ENCODE results near the gene PHACTR4.
"Not testable (repeated sequence)": the region's sequence is repeated elsewhere in the genome, so short reads cannot be mapped to it uniquely, and the experiment has no call there.

The PHACTR4 gene

GRCh38 chr1:28369371-28370238 is at the start of gene PHACTR4:
Gene PHACTR4, plus strand, starts transcription at chr1:28369740. Its CDS starts 37,708 bp downstream, at chr1:28407448.
- peak; percentile 81 for DNase-seq (ENCODE audit: low spot score)

GRCh38 chr1:28322194-28322593 is 47.3 kb upstream of the PHACTR4 start:
- DNase-seq (ENCODE audit: low spot score) = no peak

- no peak for DNase-seq (ENCODE audit: low spot score)
Measured at GRCh38 chr1:28323720-28324119, 45.8 kb upstream of the PHACTR4 start.

- DNase-seq (ENCODE audit: low spot score) = no peak
Measured at GRCh38 chr1:28326515-28326914, 43.0 kb upstream of the PHACTR4 start.

GRCh38 chr1:28326984-28327383 is 42.6 kb upstream of the PHACTR4 start:
- no peak for DNase-seq (ENCODE audit: low spot score)

GRCh38 chr1:28327431-28327830 is 42.1 kb upstream of the PHACTR4 start:
- DNase-seq (ENCODE audit: low spot score) = not testable (repeated sequence)

- no peak for DNase-seq (ENCODE audit: low spot score)
Measured at GRCh38 chr1:28328228-28328648, 41.3 kb upstream of the PHACTR4 start.

GRCh38 chr1:28329395-28330153 is 40.0 kb upstream of the PHACTR4 start:
- peak; percentile 8 for DNase-seq (ENCODE audit: low spot score)

GRCh38 chr1:28338897-28339296 is 30.6 kb upstream of the PHACTR4 start:
- DNase-seq (ENCODE audit: low spot score) = no peak

GRCh38 chr1:28339551-28339950 is 30.0 kb upstream of the PHACTR4 start:
- DNase-seq (ENCODE audit: low spot score) = no peak

- DNase-seq (ENCODE audit: low spot score) = no peak
Measured at GRCh38 chr1:28340221-28340974, 29.1 kb upstream of the PHACTR4 start.

- DNase-seq (ENCODE audit: low spot score) = no peak
Measured at GRCh38 chr1:28341591-28341990, 27.9 kb upstream of the PHACTR4 start.

- no peak for DNase-seq (ENCODE audit: low spot score)
Measured at GRCh38 chr1:28343405-28343804, 26.1 kb upstream of the PHACTR4 start.

- DNase-seq (ENCODE audit: low spot score) = not testable (repeated sequence)
Measured at GRCh38 chr1:28353248-28353810, 16.2 kb upstream of the PHACTR4 start.

GRCh38 chr1:28354121-28354520 is 15.4 kb upstream of the PHACTR4 start:
- peak; percentile 85 for DNase-seq (ENCODE audit: low spot score)

GRCh38 chr1:28358716-28359115 is 10.8 kb upstream of the PHACTR4 start:
- no peak for DNase-seq (ENCODE audit: low spot score)

GRCh38 chr1:28359592-28360239 is 9.8 kb upstream of the PHACTR4 start:
- DNase-seq (ENCODE audit: low spot score) = peak; percentile 48

- DNase-seq (ENCODE audit: low spot score) = no peak
Measured at GRCh38 chr1:28364888-28365287, 4.7 kb upstream of the PHACTR4 start.

- no peak for DNase-seq (ENCODE audit: low spot score)
Measured at GRCh38 chr1:28365864-28366263, 3.7 kb upstream of the PHACTR4 start.

GRCh38 chr1:28368608-28369007 is 932 bp upstream of the PHACTR4 start:
- DNase-seq (ENCODE audit: low spot score) = not testable (repeated sequence)

- DNase-seq (ENCODE audit: low spot score) = peak; percentile 20
Measured at GRCh38 chr1:28370239-28371009, 884 bp downstream of the PHACTR4 start.
